Transverse colon (tissue), 4 donors: Measurements from ENCODE around the gene CIDEA. TPM values are rescaled to one million over a fixed set of nuclear protein-coding genes. Genes with fewer than 3 reads are reported as not detected.

ENCODE experiments used
- DNase-seq: peaks from one replicate; pipeline ENCODE4 v3.0.0-alpha.2; 2019
- H3K27ac ChIP-seq, 4 donors: fragments of 200-600 bp; sonication (generic); 2 replicates each; pipeline ENCODE4 v1.5.1; 2016 to 2018; ENCODE audit warnings: inconsistent platforms in 4 of 4
- H3K27me3 ChIP-seq: fragments of 200-600 bp; sonication (generic); 2 replicates; pipeline ENCODE4 v1.5.1; 2017; ENCODE audit warnings: inconsistent platforms
- H3K36me3 ChIP-seq, 4 donors: fragments of 200-600 bp; sonication (generic); 2 replicates each; pipeline ENCODE4 v1.5.1; 2017 to 2019; ENCODE audit warnings: inconsistent platforms in 4 of 4
- H3K4me1 ChIP-seq, 4 donors: fragments of 200-600 bp; sonication (generic); 2 replicates each; pipeline ENCODE4 v1.5.1; 2017 to 2020; ENCODE audit warnings: inconsistent platforms in 4 of 4
- H3K4me3 ChIP-seq, 4 donors: fragments of 200-600 bp; sonication (generic); 1 replicate in 1 of 4; 2 replicates in 3 of 4; pipeline versions ENCODE4 v1.5.1 to v1.6.1; 2017 to 2019; ENCODE audit warnings: inconsistent platforms in 4 of 4
- H3K9me3 ChIP-seq, 2 donors: fragments of 200-600 bp; sonication (generic); 2 replicates each; pipeline ENCODE4 v1.5.1; 2017 to 2019; ENCODE audit warnings: inconsistent platforms in 2 of 2
- CTCF ChIP-seq, 5 experiments: fragments of 200-600 bp in 3 of 5; fragments of 450-650 bp in 2 of 5; sonication (generic) in 3 of 5; IDR thresholded peaks; 1 replicate in 2 of 5; 2 replicates in 3 of 5; pipeline ENCODE4 v1.5.1; 2016 to 2017; ENCODE audit warnings: antibody characterized with exemption in 5 of 5, inconsistent platforms in 3 of 5, mild to moderate bottlenecking in 2 of 5, moderate library complexity in 1 of 5
- EP300 ChIP-seq: sonication (generic); formaldehyde crosslinking; IDR thresholded peaks from one replicate; pipeline ENCODE4 v1.6.1; 2017; ENCODE audit warnings: antibody characterized with exemption, low read depth
- POLR2A ChIP-seq: fragments of 450-650 bp; IDR thresholded peaks from one replicate; pipeline ENCODE4 v1.6.1; 2016; ENCODE audit warnings: antibody characterized with exemption, mild to moderate bottlenecking, moderate library complexity
- POLR2AphosphoS5 ChIP-seq, 3 donors: sonication (generic); formaldehyde crosslinking; IDR thresholded peaks; one replicate each; pipeline ENCODE4 v1.6.1; 2016; ENCODE audit warnings: antibody characterized with exemption in 3 of 3
- WGBS, 2 donors: methylation state at CpG; one replicate each; pipeline ENCODE4 v1.1.5; 2018; ENCODE audit warnings: low coverage in 1 of 2; 5-methylcytosine and 5-hydroxymethylcytosine counted together
- in situ Hi-C, 4 donors: fragments of 200-750 bp; cut with MboI; loops; one replicate each; pipeline versions ENCODE4 v1.15.0 to v1.15.1; 2017; ENCODE audit warnings: low sequenced_read_pairs in 3 of 4, low pct_ligation_motif_present in 1 of 4, low pct_unique_long_range_greater_than_20kb in 1 of 4
- intact Hi-C: fragments of 100-400 bp; cut with DNase I; formaldehyde crosslinking; loops from one replicate; pipeline ENCODE4 v1.15.1; 2023; ENCODE audit warnings: low total_unique reads
- total RNA-seq, 4 donors: library from RNA; depleted of rRNA; stranded (reverse); fragments of >200 nt; gene quantifications; one replicate each; pipeline ENCODE4 v1.1.0, GENCODE V29; 2016

The CIDEA gene
- total RNA-seq, 4 donors from 2014 or later = 0.68 to 3.8 (median 3.7) TPM; not detected in 1

- Histone ChIP-seq H3K4me3 (no peak overlapping the region), H3K36me3 (no peaks in the 10 kb centered on the region), H3K27ac (no peak overlapping the region), H3K4me1 (no peaks in the 10 kb centered on the region), H3K27me3 (peaks cover 15% of the 10 kb centered on the region), H3K9me3 (no peaks in the 10 kb centered on the region)
- TF ChIP-seq POLR2A (no peak), CTCF (IDR thresholded peaks at IDR 0.05) (no peak), POLR2AphosphoS5 (IDR thresholded peaks at IDR 0.05) (no peak), EP300 (no peak)
- 96% methylated on average over 13 of the region's 13 CpGs; no CpG with 5 or more reads in 1 of the 2 donors for WGBS, 2 donors
- DNase-seq = no peak
- in situ Hi-C loops = loop anchor here in 2 of 4 donors (10.0 to 25.0 kb wide), 2 partner anchors 151 to 1633 kb away; partner anchors contain the start of gene ANKRD62 (in 1 of the 2)
- intact Hi-C loops = no loop called here
These were observed 8.4 kb upstream of the CIDEA start for GRCh38 chr18:12245793-12246135.

GRCh38 chr18:12246849-12247808 is 7.0 kb upstream of the CIDEA start:
- no peak overlapping the region for H3K27ac ChIP-seq
- H3K36me3 ChIP-seq = no peaks in the 10 kb centered on the region
- DNase-seq = no peak
- in situ Hi-C loops (loop anchor here in 2 of 4 donors (10.0 to 25.0 kb wide), 2 partner anchors 152 to 1635 kb away; partner anchors contain the start of gene ANKRD62 (in 1 of the 2)), intact Hi-C loops (no loop called here)
- no peak for TF ChIP-seq EP300
- no peak for TF ChIP-seq CTCF (IDR thresholded peaks at IDR 0.05)
- no peak for TF ChIP-seq POLR2A
- TF ChIP-seq POLR2AphosphoS5 (IDR thresholded peaks at IDR 0.05) = no peak
- peaks cover 17% of the 10 kb centered on the region for H3K27me3 ChIP-seq
- H3K9me3 ChIP-seq = no peaks in the 10 kb centered on the region
- H3K4me1 ChIP-seq = no peaks in the 10 kb centered on the region
- no peak overlapping the region for H3K4me3 ChIP-seq
- 18 to 67% methylated on average over 7 to 32 of the region's 32 CpGs for WGBS, 2 donors

GRCh38 chr18:12247946-12248345 is 6.2 kb upstream of the CIDEA start:
- DNase-seq = no peak
- Histone ChIP-seq H3K4me1 (no peaks in the 10 kb centered on the region), H3K36me3 (no peaks in the 10 kb centered on the region), H3K4me3 (no peak overlapping the region), H3K27me3 (peaks cover 25% of the 10 kb centered on the region), H3K27ac (no peak overlapping the region), H3K9me3 (no peaks in the 10 kb centered on the region)
- TF ChIP-seq POLR2AphosphoS5 (IDR thresholded peaks at IDR 0.05) (no peak), CTCF (IDR thresholded peaks at IDR 0.05) (no peak), EP300 (no peak), POLR2A (no peak)
- WGBS, 2 donors = 65 to 81% methylated on average over 4 to 6 of the region's 6 CpGs
- intact Hi-C loops = no loop called here
- in situ Hi-C loops = loop anchor here in 2 of 4 donors (10.0 to 25.0 kb wide), 2 partner anchors 153 to 1636 kb away; partner anchors contain the start of gene ANKRD62 (in 1 of the 2)

- peaks cover 2 to 8% (median 6%) of the 10 kb centered on the region in 4 donors for H3K4me1 ChIP-seq
- peaks cover 37% of the 10 kb centered on the region for H3K27me3 ChIP-seq
- no peaks in the 10 kb centered on the region for H3K9me3 ChIP-seq
- intact Hi-C loops = no loop called here
- no peak overlapping the region for H3K27ac ChIP-seq
- 80% methylated on average over 10 to 13 of the region's 13 CpGs for WGBS, 2 donors
- DNase-seq = no peak
- TF ChIP-seq CTCF (IDR thresholded peaks at IDR 0.05) (no peak), POLR2A (no peak), EP300 (no peak), POLR2AphosphoS5 (IDR thresholded peaks at IDR 0.05) (no peak)
- no peaks in the 10 kb centered on the region for H3K36me3 ChIP-seq
- no peak overlapping the region for H3K4me3 ChIP-seq
- in situ Hi-C loops = loop anchor here in 2 of 4 donors (10.0 to 25.0 kb wide), 2 partner anchors 154 to 1637 kb away; partner anchors contain the start of gene ANKRD62 (in 1 of the 2)
These were observed 5.0 kb upstream of the CIDEA start for GRCh38 chr18:12248926-12249720.
